ENCODE results near the gene SULT2A1. TPM values are rescaled to one million over a fixed set of nuclear protein-coding genes. Genes with fewer than 3 reads are reported as not detected.
"Not testable (repeated sequence)": the region's sequence is repeated elsewhere in the genome, so short reads cannot be mapped to it uniquely, and the experiment has no call there.

SULT2A1 gene
- polyA plus RNA-seq, 1 experiment = not detected

GRCh38 chr19:47860602-47861297 lies 25.4 kb downstream of the SULT2A1 start:
- ChIA-PET POLR2A (no interaction called here), CTCF (interaction anchor here (1.2 kb wide), 1 partner anchor 70 kb away, joined by 3 read pairs; no protein-coding TSS in a partner anchor)
- TF ChIP-seq CTCF (IDR thresholded peaks at IDR 0.05; ENCODE audit: insufficient read depth, low read depth, low read length) = no peak
- H3K27me3 ChIP-seq (ENCODE audit: control insufficient read depth, insufficient read depth, low read length) = no peaks in the 10 kb centered on the region
- DNase-seq (ENCODE audit: low read depth) = no peak
- no peaks in the 10 kb centered on the region for H3K36me3 ChIP-seq (ENCODE audit: control insufficient read depth, insufficient read depth, low read length)
- H3K4me3 ChIP-seq (ENCODE audit: low read depth, low read length) = no peak overlapping the region

- H3K36me3 ChIP-seq (ENCODE audit: control insufficient read depth, insufficient read depth, low read length); H3K27me3 ChIP-seq (ENCODE audit: control insufficient read depth, insufficient read depth, low read length); H3K4me3 ChIP-seq (ENCODE audit: low read depth, low read length); CTCF ChIA-PET; POLR2A ChIA-PET; DNase-seq (ENCODE audit: low read depth): not testable (repeated sequence)
These were observed 26.3 kb downstream of the SULT2A1 start for GRCh38 chr19:47859838-47860237.

- DNase-seq (ENCODE audit: low read depth); H3K27me3 ChIP-seq (ENCODE audit: control insufficient read depth, insufficient read depth, low read length); H3K36me3 ChIP-seq (ENCODE audit: control insufficient read depth, insufficient read depth, low read length); CTCF ChIA-PET; H3K4me3 ChIP-seq (ENCODE audit: low read depth, low read length); POLR2A ChIA-PET: not testable (repeated sequence)
These were observed 27.3 kb downstream of the SULT2A1 start, which contains the start of gene TPRX2 for GRCh38 chr19:47858646-47859285. Gene TPRX2 (plus strand): TSS chr19:47859235. CDS start chr19:47859247, 12 bp downstream.

- H3K27me3 ChIP-seq (ENCODE audit: control insufficient read depth, insufficient read depth, low read length); DNase-seq (ENCODE audit: low read depth); H3K36me3 ChIP-seq (ENCODE audit: control insufficient read depth, insufficient read depth, low read length); CTCF ChIA-PET; POLR2A ChIA-PET; H3K4me3 ChIP-seq (ENCODE audit: low read depth, low read length): not testable (repeated sequence)
These were observed 27.9 kb downstream of the SULT2A1 start for GRCh38 chr19:47858231-47858630.

GRCh38 chr19:47854459-47854858 lies 31.7 kb downstream of the SULT2A1 start:
- DNase-seq (ENCODE audit: low read depth) = no peak
- POLR2A ChIA-PET = no interaction called here
- Histone ChIP-seq H3K4me3 (ENCODE audit: low read depth, low read length) (no peak overlapping the region), H3K27me3 (ENCODE audit: control insufficient read depth, insufficient read depth, low read length) (peaks cover 6% of the 10 kb centered on the region; the same call in 1 of the 2 replicates), H3K36me3 (ENCODE audit: control insufficient read depth, insufficient read depth, low read length) (no peaks in the 10 kb centered on the region)
- CTCF ChIA-PET = interaction anchor here (1.2 to 2.0 kb wide), 2 partner anchors 9 to 14 kb away, joined by 5 to 6 read pairs; no protein-coding TSS in a partner anchor
- no peak for TF ChIP-seq CTCF (IDR thresholded peaks at IDR 0.05; ENCODE audit: insufficient read depth, low read depth, low read length)

- no peak for DNase-seq (ENCODE audit: low read depth)
- TF ChIP-seq CTCF (IDR thresholded peaks at IDR 0.05; ENCODE audit: insufficient read depth, low read depth, low read length) = no peak
- CTCF ChIA-PET = interaction anchor here (0.9 to 1.9 kb wide), 4 partner anchors 10 to 16 kb away, joined by 3 to 8 read pairs (median 4); no protein-coding TSS in a partner anchor
- Histone ChIP-seq H3K36me3 (ENCODE audit: control insufficient read depth, insufficient read depth, low read length) (no peaks in the 10 kb centered on the region), H3K27me3 (ENCODE audit: control insufficient read depth, insufficient read depth, low read length) (peaks cover 12% of the 10 kb centered on the region), H3K4me3 (ENCODE audit: low read depth, low read length) (no peak overlapping the region)
- POLR2A ChIA-PET = no interaction called here
These were observed 33.1 kb downstream of the SULT2A1 start for GRCh38 chr19:47853003-47853402.

All from BJ (cell line).